Astrocyte of the spinal cord (primary cell): ENCODE measurements around the gene HDAC8.

ENCODE experiments used
- DNase-seq: peaks from one replicate; pipeline ENCODE4 v3.0.0; 2011; ENCODE audit warnings: low read depth, low spot score
- H3K4me3 ChIP-seq: 2 replicates; pipeline ENCODE4 v1.5.1; 2011; ENCODE audit warnings: low read depth, mild to moderate bottlenecking, low read length, moderate library complexity
- in situ Hi-C: cut with HindIII; loops from 2 replicates; pipeline ENCODE4 v1.10.0; 2017; ENCODE audit warnings: low sequenced_read_pairs
- TF ChIP-seq, protein P1 (sequence below): IDR thresholded peaks from 2 replicates; pipeline ENCODE4 v1.5.1; 2012; ENCODE audit warnings: low read depth, mild to moderate bottlenecking, low read length, inconsistent platforms

The HDAC8 gene

DNA sequence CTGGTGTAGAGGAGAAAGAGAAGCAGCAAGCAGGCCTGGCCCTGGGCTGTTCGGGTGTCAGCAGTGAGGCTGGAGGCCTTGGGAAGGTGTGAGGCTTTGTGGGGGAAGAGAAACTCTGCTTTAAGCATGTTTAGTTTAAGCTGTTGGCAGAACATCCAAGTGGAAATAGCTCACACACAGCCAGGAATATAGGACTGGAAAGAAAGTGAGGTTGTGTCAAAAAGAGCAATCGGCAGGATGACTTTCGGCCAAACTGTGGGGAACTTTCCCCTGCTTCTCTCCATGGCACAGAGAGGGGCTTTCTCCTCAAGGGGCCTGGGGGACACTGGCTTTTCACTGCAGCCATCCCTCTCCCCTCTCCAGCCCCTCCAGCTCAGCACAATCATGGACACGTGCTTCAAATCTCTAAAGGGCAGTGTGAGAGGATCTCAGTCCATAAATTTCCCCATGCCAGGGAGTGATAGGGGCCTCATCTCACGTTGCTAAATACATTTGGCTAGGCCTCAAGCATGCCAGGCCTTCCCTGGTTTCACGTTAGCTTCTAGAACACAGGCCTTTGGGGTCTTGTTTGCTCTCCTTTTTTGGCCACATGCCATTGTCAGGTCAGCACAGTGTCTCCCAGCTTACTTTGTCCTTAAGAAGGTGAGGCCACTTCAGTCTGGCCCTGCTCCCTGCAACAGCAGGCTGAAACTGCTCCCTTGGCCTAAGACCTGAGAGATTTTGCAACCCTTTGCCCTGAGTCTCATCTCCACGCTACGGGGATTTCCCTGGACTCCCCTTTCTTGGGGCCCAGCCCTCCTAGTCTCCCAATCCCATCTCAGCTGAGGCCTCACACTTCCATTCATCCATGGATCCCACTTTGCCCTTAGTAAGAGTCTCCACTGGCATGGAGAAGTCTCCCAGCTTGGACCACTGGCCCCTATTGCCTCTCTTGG, 258.7 kb downstream of the HDAC8 start:
- TF ChIP-seq, protein P1, sequence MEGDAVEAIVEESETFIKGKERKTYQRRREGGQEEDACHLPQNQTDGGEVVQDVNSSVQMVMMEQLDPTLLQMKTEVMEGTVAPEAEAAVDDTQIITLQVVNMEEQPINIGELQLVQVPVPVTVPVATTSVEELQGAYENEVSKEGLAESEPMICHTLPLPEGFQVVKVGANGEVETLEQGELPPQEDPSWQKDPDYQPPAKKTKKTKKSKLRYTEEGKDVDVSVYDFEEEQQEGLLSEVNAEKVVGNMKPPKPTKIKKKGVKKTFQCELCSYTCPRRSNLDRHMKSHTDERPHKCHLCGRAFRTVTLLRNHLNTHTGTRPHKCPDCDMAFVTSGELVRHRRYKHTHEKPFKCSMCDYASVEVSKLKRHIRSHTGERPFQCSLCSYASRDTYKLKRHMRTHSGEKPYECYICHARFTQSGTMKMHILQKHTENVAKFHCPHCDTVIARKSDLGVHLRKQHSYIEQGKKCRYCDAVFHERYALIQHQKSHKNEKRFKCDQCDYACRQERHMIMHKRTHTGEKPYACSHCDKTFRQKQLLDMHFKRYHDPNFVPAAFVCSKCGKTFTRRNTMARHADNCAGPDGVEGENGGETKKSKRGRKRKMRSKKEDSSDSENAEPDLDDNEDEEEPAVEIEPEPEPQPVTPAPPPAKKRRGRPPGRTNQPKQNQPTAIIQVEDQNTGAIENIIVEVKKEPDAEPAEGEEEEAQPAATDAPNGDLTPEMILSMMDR, result no peak
- no peak for DNase-seq
- in situ Hi-C loops, result no loop called here
- no peak overlapping the region for H3K4me3 ChIP-seq

DNA sequence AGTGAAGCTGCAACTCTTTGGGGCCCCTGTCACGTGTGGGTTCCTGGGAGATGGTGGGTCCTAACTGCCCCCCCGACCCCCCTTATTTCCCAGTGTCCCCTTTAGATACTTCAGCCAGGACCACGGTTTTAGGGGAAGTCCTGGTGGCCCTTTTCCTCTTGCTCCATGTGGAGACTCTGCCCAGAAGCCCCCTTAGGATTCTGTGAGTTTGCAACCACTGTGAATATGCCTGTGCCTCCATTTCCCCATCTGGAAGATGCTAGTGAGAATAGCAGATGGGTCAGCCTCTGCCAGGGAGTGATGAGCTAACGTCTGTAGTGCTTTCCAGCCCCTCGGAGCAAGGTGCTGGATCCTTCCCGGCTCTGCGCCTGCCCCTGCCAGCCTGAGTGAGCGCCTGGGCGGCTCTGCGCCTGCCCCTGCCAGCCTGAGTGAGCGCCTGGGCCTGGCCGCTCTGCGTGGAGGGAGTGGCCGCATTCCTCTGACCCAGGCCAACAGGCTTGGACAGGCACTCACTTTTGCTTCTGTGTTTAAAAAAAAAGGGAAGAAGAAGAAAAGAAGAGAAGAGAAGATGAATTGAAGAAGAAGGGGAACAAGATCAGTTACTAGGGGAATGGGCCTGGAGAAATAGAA, 260.2 kb downstream of the HDAC8 start:
- DNase-seq, result no peak
- no peak overlapping the region for H3K4me3 ChIP-seq
- in situ Hi-C loops, result no loop called here
- TF ChIP-seq, protein P1, result no peak

DNA sequence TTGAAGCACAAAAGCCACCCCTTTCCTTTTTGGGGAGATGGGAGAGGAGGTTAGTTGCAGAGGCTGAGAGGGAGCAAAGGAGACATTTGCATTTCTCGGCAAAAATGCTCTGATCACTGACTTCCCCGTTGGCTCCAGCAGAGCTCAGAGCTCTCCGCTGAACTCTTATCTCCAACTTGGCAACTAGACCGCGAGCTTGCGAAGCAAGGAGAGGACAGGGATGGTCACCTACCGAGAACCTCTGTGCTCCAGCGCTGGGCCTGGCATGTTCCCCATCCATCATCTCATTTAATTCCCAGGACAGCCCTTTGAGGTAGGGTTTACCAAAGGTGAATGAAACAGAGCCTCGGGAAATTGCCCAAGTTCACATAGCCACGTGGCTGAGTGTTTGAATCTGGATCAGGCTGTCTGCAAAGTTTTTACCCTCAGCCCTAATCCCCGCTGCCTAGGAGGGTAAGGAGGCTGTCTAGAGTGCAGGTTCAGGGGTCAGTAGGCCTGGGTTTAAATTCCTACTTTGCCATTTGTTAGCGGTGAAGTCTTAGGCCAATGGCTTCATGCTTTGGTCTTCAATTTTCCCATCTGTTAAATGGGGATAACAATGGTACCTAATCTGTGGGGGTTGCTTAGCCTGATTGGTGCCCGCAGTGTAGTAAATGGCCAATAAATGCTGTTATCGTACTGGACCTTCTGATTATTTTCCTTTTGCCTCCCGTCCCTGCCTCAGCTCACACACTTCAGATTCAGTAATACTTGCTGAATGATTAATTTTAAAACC, 263.2 kb downstream of the HDAC8 start:
- no peak for DNase-seq
- in situ Hi-C loops, result no loop called here

DNA sequence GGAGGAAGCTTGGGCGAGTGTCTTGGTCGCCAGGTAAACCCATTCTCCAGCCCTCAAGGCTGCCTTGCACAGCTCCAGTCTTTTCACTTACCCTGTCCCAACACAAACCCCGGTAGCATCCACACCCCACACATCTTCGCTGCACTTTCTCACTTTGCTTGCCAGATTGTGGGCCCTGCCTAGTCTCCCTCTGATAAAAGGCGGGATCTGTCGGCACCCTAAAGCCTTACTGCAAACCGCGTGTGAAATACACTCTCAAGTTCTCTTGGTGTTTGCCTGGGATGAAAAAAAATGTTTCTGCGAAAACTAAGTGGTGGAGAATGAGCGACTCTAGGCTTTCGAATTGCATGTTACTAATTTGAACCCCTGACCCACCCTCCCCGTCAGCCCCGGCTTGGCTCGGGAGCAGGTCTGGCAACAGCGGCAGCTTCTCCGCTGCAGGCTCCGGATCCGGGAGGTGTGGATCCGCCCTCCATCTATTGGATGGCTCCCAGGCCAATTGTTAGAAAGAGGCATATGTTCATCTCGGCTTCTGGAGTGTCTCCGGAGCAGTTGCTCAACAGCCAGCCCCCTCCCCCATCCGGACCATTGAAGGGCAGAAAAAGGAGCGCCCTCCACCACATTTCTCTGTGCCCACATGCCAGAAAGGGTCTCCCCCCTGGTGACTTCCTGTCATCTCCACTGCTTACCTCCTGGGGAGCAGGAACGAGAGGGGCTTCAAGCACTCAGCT, 263.9 kb downstream of the HDAC8 start:
- H3K4me3 ChIP-seq, result peak overlapping the region; percentile 8
- DNase-seq, result peak; percentile 67
- in situ Hi-C loops, result no loop called here
- TF ChIP-seq, protein P1, result no peak

More for the DNA sequence above, 263.2 kb downstream of the HDAC8 start:
- TF ChIP-seq, protein P1, result no peak
- no peak overlapping the region for H3K4me3 ChIP-seq

DNA sequence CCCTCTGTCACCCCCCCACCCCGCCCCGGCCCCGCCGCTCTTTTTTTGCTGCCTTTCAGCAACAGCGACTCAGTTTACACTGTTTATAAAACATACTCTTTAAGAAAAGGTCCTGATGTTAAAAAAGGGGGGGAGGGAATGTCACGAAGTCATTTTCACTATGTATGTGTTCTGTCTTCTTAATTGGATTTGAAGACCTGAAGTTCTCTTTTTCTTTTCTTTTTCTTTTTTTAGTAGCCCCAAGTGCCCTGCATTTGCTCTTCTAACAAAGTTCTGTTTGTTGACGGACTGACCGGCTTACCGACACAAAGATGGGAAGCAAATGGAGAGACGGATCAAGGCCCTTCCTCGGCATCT, 264.5 kb downstream of the HDAC8 start:
- DNase-seq, result no peak
- in situ Hi-C loops, result no loop called here
- TF ChIP-seq, protein P1, result no peak
- H3K4me3 ChIP-seq, result no peak overlapping the region

DNA sequence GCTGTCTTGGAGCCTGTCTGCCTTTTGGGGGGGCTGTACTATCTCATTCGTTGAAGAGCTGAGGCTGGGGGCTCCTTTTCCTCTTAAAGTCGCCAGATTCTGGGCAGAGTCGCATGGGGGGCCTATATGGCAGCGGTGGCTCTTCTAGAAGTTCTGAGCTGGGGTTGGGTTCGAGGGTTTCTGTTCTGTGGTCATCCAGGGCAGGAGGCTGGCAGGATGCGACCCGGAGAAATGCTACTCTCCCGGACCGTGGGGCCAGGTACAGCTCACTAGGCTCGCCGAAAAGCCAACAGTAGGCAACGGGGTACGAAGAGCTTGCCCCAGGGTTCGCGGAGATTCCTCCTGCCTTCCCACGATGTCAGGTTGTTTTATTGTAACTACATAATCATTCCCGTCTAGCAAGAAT, 265.0 kb downstream of the HDAC8 start:
- no peak for DNase-seq
- TF ChIP-seq, protein P1, result no peak
- H3K4me3 ChIP-seq, result no peak overlapping the region
- in situ Hi-C loops, result no loop called here
